HepG2 (cell line): ENCODE measurements around the gene RIPOR3. TPM values are rescaled to one million over a fixed set of nuclear protein-coding genes. Genes with fewer than 3 reads are reported as not detected.

Experiments
- CEBPB ChIP-seq: IDR thresholded peaks from 2 replicates; pipeline ENCODE4 v1.6.1; 2011; ENCODE audit warnings: low read depth, low read length, improper control_type of control experiment, borderline replicate concordance
- CENPX ChIP-seq: sonication (generic); formaldehyde crosslinking; IDR thresholded peaks from 2 replicates; pipeline ENCODE4 v1.9.0; 2021; ENCODE audit warnings: mild to moderate bottlenecking, missing genetic modification reagents, moderate library complexity
- ESRRA ChIP-seq: sonication (generic); formaldehyde crosslinking; IDR thresholded peaks from 2 replicates; pipeline ENCODE4 v1.5.1; 2020; ENCODE audit warnings: mild to moderate bottlenecking, low read depth, missing genetic modification reagents
- MLX ChIP-seq: IDR thresholded peaks from 2 replicates; pipeline ENCODE4 v1.6.1; 2016
- NAIF1 ChIP-seq: sonication (generic); formaldehyde crosslinking; IDR thresholded peaks from 2 replicates; pipeline ENCODE4 v1.5.0; 2020; ENCODE audit warnings: mild to moderate bottlenecking, missing genetic modification reagents, borderline replicate concordance
- NFE2 ChIP-seq: sonication (generic); formaldehyde crosslinking; IDR thresholded peaks from 2 replicates; pipeline ENCODE4 v1.4.0; 2020; ENCODE audit warnings: missing genetic modification reagents
- PHF8 ChIP-seq: sonication (generic); formaldehyde crosslinking; IDR thresholded peaks from 2 replicates; pipeline ENCODE4 v1.5.0; 2020; ENCODE audit warnings: missing genetic modification reagents
- SMARCC2 ChIP-seq: fragments of 450-650 bp; IDR thresholded peaks from 2 replicates; pipeline ENCODE4 v1.6.1; 2017; ENCODE audit warnings: antibody characterized with exemption, mild to moderate bottlenecking
- SPEN ChIP-seq: sonication (generic); formaldehyde crosslinking; IDR thresholded peaks from 2 replicates; pipeline ENCODE4 v1.5.1; 2020; ENCODE audit warnings: low read depth, mild to moderate bottlenecking, missing genetic modification reagents
- ZBTB38 ChIP-seq: sonication (generic); formaldehyde crosslinking; IDR thresholded peaks from 2 replicates; pipeline ENCODE4 v1.5.1; 2020; ENCODE audit warnings: mild to moderate bottlenecking, missing genetic modification reagents
- ZNF136 ChIP-seq: sonication (generic); formaldehyde crosslinking; IDR thresholded peaks from 2 replicates; pipeline ENCODE4 v1.8.1; 2022; ENCODE audit warnings: low read depth, mild to moderate bottlenecking, moderate library complexity, missing genetic modification reagents
- ZNF609 ChIP-seq: sonication (generic); formaldehyde crosslinking; IDR thresholded peaks from 2 replicates; pipeline ENCODE4 v1.4.0; 2020; ENCODE audit warnings: mild to moderate bottlenecking, missing genetic modification reagents, borderline replicate concordance
- ZNF672 ChIP-seq: sonication (generic); formaldehyde crosslinking; IDR thresholded peaks from 2 replicates; pipeline ENCODE4 v1.8.1; 2022; ENCODE audit warnings: missing genetic modification reagents
- ZNF75D ChIP-seq: sonication (generic); formaldehyde crosslinking; IDR thresholded peaks from 2 replicates; pipeline ENCODE4 v1.8.1; 2023; ENCODE audit warnings: missing genetic modification reagents, mild to moderate bottlenecking, borderline replicate concordance
- ZSCAN21 ChIP-seq: sonication (generic); formaldehyde crosslinking; IDR thresholded peaks from 2 replicates; pipeline ENCODE4 v1.8.0; 2022; ENCODE audit warnings: mild to moderate bottlenecking, missing genetic modification reagents, moderate library complexity, borderline replicate concordance
- polyA plus RNA-seq, 8 experiments: library from polyadenylated mRNA; depleted of rRNA in 3 of 8; stranded (reverse) in 7 of 8; unstranded in 1 of 8; fragments of >200 nt; fragmentation: Illumina TruSeq in 4 of 8; extraction: Trizol in 4 of 8; gene quantifications; 2 replicates each; pipeline versions ENCODE4 v1.2.1 to v1.2.3, GENCODE V29; 2011 to 2016; ENCODE audit warnings: low read depth in 4 of 8, missing spikeins in 1 of 8, mixed read lengths in 1 of 8; ENCODE audit not compliant: insufficient read depth in 1 of 8
- total RNA-seq, 5 experiments: library from RNA; depleted of rRNA; stranded (reverse); fragments of >200 nt; fragmentation: Illumina TruSeq; extraction: Trizol; gene quantifications; 2 replicates each; pipeline ENCODE4 v1.2.3, GENCODE V29; 2016; ENCODE audit warnings: low read depth in 1 of 5
- TF ChIP-seq, protein P1 (sequence below): sonication (generic); formaldehyde crosslinking; conservative IDR thresholded peaks from 2 replicates; pipeline ENCODE4 v1.4.0; 2020; ENCODE audit warnings: missing genetic modification reagents
- TF ChIP-seq, protein P2 (sequence below): sonication (generic); formaldehyde crosslinking; IDR thresholded peaks from 2 replicates; pipeline ENCODE4 v1.9.0; 2022; ENCODE audit warnings: low read depth, missing genetic modification reagents
- TF ChIP-seq, protein P3 (sequence below): sonication (generic); formaldehyde crosslinking; IDR thresholded peaks from 2 replicates; pipeline ENCODE4 v1.8.0; 2022; ENCODE audit warnings: mild to moderate bottlenecking, missing genetic modification reagents, moderate library complexity

Gene RIPOR3
- total and polyA plus RNA-seq, 2 of the 13 experiments (the other 11 are each of a cell fraction or from before 2014, with no cell fraction given), result 0.18 TPM; not detected in 1

DNA sequence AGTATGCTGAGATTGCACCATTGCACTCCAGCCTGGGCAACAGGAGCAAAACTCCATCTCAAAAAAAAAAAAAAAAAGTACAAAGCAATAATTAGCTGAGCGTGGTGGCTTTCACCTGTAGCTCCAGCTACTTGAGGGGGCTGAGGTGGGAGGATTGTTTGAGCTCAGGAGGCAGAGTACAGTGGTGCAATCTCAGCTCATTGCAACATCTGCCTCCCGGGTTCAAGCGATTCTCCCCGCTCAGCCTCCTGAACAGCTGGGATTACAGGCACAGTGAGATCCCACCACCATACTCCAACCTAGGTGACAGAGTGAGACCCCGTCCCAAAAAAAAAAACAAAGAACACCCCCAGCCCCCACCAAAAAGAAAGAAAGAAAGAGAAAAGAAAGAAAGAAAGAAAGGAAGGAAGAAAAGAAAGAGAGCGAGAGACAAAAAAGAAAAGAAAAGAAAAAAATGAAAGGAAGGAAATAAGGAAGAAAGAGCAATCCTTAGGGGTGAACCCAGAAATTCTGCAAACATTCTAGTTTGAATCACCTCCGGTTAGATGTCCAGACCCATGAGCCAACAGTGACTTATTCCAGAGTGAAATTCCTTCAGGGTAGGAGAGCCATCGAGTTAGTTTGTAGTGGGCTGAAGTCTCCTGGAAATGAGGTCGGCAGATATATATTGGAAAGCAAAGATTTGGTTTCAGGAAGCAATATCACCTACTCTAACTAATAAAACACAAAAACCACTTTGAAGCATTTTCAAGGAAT, 3.2 kb upstream of the RIPOR3 start (continued):
- TF ChIP-seq CENPX, result no peak
- no peak for TF ChIP-seq ZBTB38 (CRISPR knock-in tag)
- peak; percentile 90 for TF ChIP-seq CEBPB
- no peak for TF ChIP-seq NAIF1 (CRISPR knock-in tag)
- TF ChIP-seq ZSCAN21, result no peak
- TF ChIP-seq ZNF672, result no peak
- TF ChIP-seq ZNF136 (CRISPR knock-in tag), result no peak
- TF ChIP-seq, protein P1, sequence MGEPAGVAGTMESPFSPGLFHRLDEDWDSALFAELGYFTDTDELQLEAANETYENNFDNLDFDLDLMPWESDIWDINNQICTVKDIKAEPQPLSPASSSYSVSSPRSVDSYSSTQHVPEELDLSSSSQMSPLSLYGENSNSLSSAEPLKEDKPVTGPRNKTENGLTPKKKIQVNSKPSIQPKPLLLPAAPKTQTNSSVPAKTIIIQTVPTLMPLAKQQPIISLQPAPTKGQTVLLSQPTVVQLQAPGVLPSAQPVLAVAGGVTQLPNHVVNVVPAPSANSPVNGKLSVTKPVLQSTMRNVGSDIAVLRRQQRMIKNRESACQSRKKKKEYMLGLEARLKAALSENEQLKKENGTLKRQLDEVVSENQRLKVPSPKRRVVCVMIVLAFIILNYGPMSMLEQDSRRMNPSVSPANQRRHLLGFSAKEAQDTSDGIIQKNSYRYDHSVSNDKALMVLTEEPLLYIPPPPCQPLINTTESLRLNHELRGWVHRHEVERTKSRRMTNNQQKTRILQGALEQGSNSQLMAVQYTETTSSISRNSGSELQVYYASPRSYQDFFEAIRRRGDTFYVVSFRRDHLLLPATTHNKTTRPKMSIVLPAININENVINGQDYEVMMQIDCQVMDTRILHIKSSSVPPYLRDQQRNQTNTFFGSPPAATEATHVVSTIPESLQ (CRISPR knock-in tag), result no peak
- TF ChIP-seq MLX (CRISPR knock-in tag), result no peak
- no peak for TF ChIP-seq ZNF609 (CRISPR knock-in tag)
- TF ChIP-seq PHF8, result no peak
- no peak for TF ChIP-seq ZNF75D (CRISPR knock-in tag)
- no peak for TF ChIP-seq ESRRA
- no peak for TF ChIP-seq SMARCC2
- TF ChIP-seq, protein P2, sequence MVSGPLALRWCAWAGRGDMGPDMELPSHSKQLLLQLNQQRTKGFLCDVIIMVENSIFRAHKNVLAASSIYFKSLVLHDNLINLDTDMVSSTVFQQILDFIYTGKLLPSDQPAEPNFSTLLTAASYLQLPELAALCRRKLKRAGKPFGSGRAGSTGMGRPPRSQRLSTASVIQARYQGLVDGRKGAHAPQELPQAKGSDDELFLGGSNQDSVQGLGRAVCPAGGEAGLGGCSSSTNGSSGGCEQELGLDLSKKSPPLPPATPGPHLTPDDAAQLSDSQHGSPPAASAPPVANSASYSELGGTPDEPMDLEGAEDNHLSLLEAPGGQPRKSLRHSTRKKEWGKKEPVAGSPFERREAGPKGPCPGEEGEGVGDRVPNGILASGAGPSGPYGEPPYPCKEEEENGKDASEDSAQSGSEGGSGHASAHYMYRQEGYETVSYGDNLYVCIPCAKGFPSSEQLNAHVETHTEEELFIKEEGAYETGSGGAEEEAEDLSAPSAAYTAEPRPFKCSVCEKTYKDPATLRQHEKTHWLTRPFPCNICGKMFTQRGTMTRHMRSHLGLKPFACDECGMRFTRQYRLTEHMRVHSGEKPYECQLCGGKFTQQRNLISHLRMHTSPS (CRISPR knock-in tag), result no peak
- TF ChIP-seq SPEN (CRISPR knock-in tag), result no peak
- TF ChIP-seq, protein P3, sequence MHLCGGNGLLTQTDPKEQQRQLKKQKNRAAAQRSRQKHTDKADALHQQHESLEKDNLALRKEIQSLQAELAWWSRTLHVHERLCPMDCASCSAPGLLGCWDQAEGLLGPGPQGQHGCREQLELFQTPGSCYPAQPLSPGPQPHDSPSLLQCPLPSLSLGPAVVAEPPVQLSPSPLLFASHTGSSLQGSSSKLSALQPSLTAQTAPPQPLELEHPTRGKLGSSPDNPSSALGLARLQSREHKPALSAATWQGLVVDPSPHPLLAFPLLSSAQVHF, result no peak
- no peak for TF ChIP-seq NFE2
